ENCODE measurements around the gene ANKRD35. TPM values are rescaled to one million over a fixed set of nuclear protein-coding genes. Genes with fewer than 3 reads are reported as not detected.
"Not testable (repeated sequence)": the region's sequence is repeated elsewhere in the genome, so short reads cannot be mapped to it uniquely, and the experiment has no call there.

The ANKRD35 gene
- total and polyA plus RNA-seq, 2 of the 8 experiments (the other 6 are each of a cell fraction or from before 2014, with no cell fraction given), result 1.6 to 3.0 TPM

DNA sequence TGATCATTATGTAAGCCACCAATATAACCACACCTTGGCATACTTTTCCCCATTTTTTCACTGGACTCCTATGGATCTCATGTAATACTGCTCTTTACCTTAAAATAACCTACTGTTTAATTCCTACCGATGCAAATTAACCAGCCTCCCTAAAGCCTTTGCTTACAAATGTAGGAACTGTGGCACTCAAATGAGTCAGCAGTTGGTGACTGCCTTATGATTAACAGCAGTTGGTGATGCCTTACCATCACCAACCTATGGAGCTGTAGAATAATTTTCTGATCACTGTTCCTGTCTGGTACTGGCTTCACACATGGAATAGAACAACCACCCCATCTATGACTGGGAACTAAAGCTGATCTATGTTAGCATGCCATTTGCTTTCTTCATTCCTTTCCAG lies 48.0 kb downstream of the ANKRD35 start:
- POLR2A ChIA-PET (ENCODE audit: partially characterized antibody), result interaction anchor here (2.1 to 3.4 kb wide), 2 partner anchors 10 to 14 kb away, joined by 6 to 16 read pairs; partner anchors contain the start of genes POLR3C and RNF115

DNA sequence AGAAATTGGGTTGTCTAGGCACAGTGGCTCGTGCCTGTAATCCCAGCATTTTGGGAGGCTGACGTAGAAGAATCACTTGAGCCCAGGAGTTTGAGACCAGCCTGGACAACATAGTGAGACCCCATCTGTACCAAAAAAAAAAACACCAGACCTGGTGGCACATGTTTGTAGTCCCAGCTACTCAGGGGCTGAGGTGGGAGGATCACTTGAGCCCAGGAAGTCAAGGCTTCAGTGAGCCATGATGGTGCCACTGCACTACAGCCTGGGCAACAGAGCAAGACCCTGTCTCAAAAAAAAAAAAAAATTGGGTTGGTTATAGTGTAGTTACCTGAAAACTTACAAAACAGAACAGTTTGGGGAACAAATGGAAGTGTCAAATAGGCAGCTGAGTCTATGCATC lies 54.9 kb downstream of the ANKRD35 start:
- H3K18ac ChIP-seq (ENCODE audit: extremely low read depth, low read length); H2BK20ac ChIP-seq (ENCODE audit: low read length); H3K9me3 ChIP-seq (ENCODE audit: insufficient read depth in 2 of 2, low read depth in 1 of 2, low read length in 1 of 2); H3K4me2 ChIP-seq (ENCODE audit: insufficient read depth in 1 of 2, low read depth in 2 of 2, low read length in 2 of 2); H4K5ac ChIP-seq (ENCODE audit: insufficient read length, low read depth, low read length); H4K20me1 ChIP-seq (replicated peaks in 1 of 2; ENCODE audit: control insufficient read depth in 1 of 2, insufficient read depth in 2 of 2, low read length in 2 of 2); H2BK5ac ChIP-seq (ENCODE audit: low read depth, low read length); H4K91ac ChIP-seq (replicated peaks; ENCODE audit: insufficient read length, low read length); H3K79me1 ChIP-seq (ENCODE audit: low read depth, low read length); H2BK120ac ChIP-seq (replicated peaks; ENCODE audit: low read depth, low read length); H3K27me3 ChIP-seq (replicated peaks in 1 of 4; ENCODE audit: control insufficient read depth in 3 of 4, extremely low read depth in 1 of 4, insufficient read depth in 3 of 4, low read length in 3 of 4); H3K9ac ChIP-seq (replicated peaks in 1 of 4; ENCODE audit: extremely low read depth in 1 of 4, low read depth in 3 of 4, low read length in 3 of 4); H3K4me3 ChIP-seq (ENCODE audit: extremely low read depth in 1 of 4, insufficient read depth in 2 of 4, low read depth in 3 of 4, low read length in 4 of 4); H2BK12ac ChIP-seq (ENCODE audit: low read depth, low read length); DNase-seq (ENCODE audit: low read depth in 1 of 2, low spot score in 2 of 2); H3K79me2 ChIP-seq (ENCODE audit: control insufficient read depth in 1 of 2, insufficient read depth in 2 of 2, low read length in 2 of 2); H4K8ac ChIP-seq (ENCODE audit: extremely low read depth, insufficient read depth, low read length); H3K27ac ChIP-seq (ENCODE audit: low read depth, low read length); H2BK15ac ChIP-seq (ENCODE audit: low read length); H3K4me1 ChIP-seq (replicated peaks in 1 of 4; ENCODE audit: control insufficient read depth in 3 of 4, insufficient read depth in 4 of 4, low read length in 3 of 4); H3K23me2 ChIP-seq (ENCODE audit: low read depth, low read length); FAIRE-seq; H3K4ac ChIP-seq (replicated peaks; ENCODE audit: insufficient read length, low read depth, low read length); H2AK5ac ChIP-seq (ENCODE audit: low read depth, low read length); H3K14ac ChIP-seq (ENCODE audit: insufficient read length); H3K56ac ChIP-seq (replicated peaks; ENCODE audit: insufficient read length, low read depth, low read length); H2AFZ ChIP-seq (ENCODE audit: low read length); H3K23ac ChIP-seq (ENCODE audit: insufficient read length): not testable (repeated sequence)
- peaks cover 18 to 74% (median 45%) of the 10 kb centered on the region in 4 experiments; a peak in 7 of 8 replicates for H3K36me3 ChIP-seq (ENCODE audit: control insufficient read depth in 2 of 4, insufficient read depth in 4 of 4, low read length in 3 of 4)
- ChIA-PET CTCF (ENCODE audit: partially characterized antibody) (interaction anchor here (1.1 to 14.5 kb wide), 2 partner anchors 16 to 79 kb away, joined by 3 to 109 read pairs; partner anchors contain the start of genes ITGA10 and NUDT17), POLR2A (ENCODE audit: partially characterized antibody) (interaction anchor here (0.9 kb wide), 1 partner anchor 14 kb away, joined by 3 read pairs; no protein-coding TSS in a partner anchor)
- WGBS, 2 experiments (ENCODE audit: extremely low coverage in 1 of 2, insufficient coverage in 1 of 2, insufficient read length in 1 of 2, insufficient replicate concordance in 2 of 2, low coverage in 1 of 2, low lambda C conversion rate in 2 of 2, missing lambda C conversion rate in 1 of 2), result 88% methylated on average over 2 of the region's 2 CpGs; no CpG with 5 or more reads in 1 of the 2 experiments

More for the DNA sequence above, 48.0 kb downstream of the ANKRD35 start:
- Histone ChIP-seq H3K27ac (ENCODE audit: low read depth, low read length) (no peak overlapping the region), H4K91ac (replicated peaks; ENCODE audit: insufficient read length, low read length) (no peak overlapping the region), H4K8ac (ENCODE audit: extremely low read depth, insufficient read depth, low read length) (no peak overlapping the region), H2AFZ (ENCODE audit: low read length) (no peak overlapping the region), H3K4me2 (ENCODE audit: insufficient read depth in 1 of 2, low read depth in 2 of 2, low read length in 2 of 2) (no peak overlapping the region), H3K4me3 (ENCODE audit: extremely low read depth in 1 of 4, insufficient read depth in 2 of 4, low read depth in 3 of 4, low read length in 4 of 4) (no peak overlapping the region), H3K9me3 (ENCODE audit: insufficient read depth in 2 of 2, low read depth in 1 of 2, low read length in 1 of 2) (no peaks in the 10 kb centered on the region), H3K4ac (replicated peaks; ENCODE audit: insufficient read length, low read depth, low read length) (no peak overlapping the region), H2BK5ac (ENCODE audit: low read depth, low read length) (no peak overlapping the region), H3K4me1 (replicated peaks in 1 of 4; ENCODE audit: control insufficient read depth in 3 of 4, insufficient read depth in 4 of 4, low read length in 3 of 4) (no peaks in the 10 kb centered on the region), H3K23ac (ENCODE audit: insufficient read length) (no peak overlapping the region), H3K23me2 (ENCODE audit: low read depth, low read length) (no peaks in the 10 kb centered on the region), H3K27me3 (replicated peaks in 1 of 4; ENCODE audit: control insufficient read depth in 3 of 4, extremely low read depth in 1 of 4, insufficient read depth in 3 of 4, low read length in 3 of 4) (no peaks in the 10 kb centered on the region), H3K79me1 (ENCODE audit: low read depth, low read length) (no peaks in the 10 kb centered on the region), H3K9ac (replicated peaks in 1 of 4; ENCODE audit: extremely low read depth in 1 of 4, low read depth in 3 of 4, low read length in 3 of 4) (no peak overlapping the region), H4K5ac (ENCODE audit: insufficient read length, low read depth, low read length) (no peak overlapping the region), H2BK15ac (ENCODE audit: low read length) (no peak overlapping the region), H3K14ac (ENCODE audit: insufficient read length) (no peak overlapping the region), H2BK12ac (ENCODE audit: low read depth, low read length) (no peak overlapping the region), H2BK20ac (ENCODE audit: low read length) (no peak overlapping the region), H2BK120ac (replicated peaks; ENCODE audit: low read depth, low read length) (no peak overlapping the region), H3K79me2 (ENCODE audit: control insufficient read depth in 1 of 2, insufficient read depth in 2 of 2, low read length in 2 of 2) (no peaks in the 10 kb centered on the region), H2AK5ac (ENCODE audit: low read depth, low read length) (no peak overlapping the region), H3K36me3 (ENCODE audit: control insufficient read depth in 2 of 4, insufficient read depth in 4 of 4, low read length in 3 of 4) (peaks cover 27 to 93% (median 58%) of the 10 kb centered on the region in 4 experiments; a peak in 7 of 8 replicates), H3K18ac (ENCODE audit: extremely low read depth, low read length) (no peak overlapping the region), H3K56ac (replicated peaks; ENCODE audit: insufficient read length, low read depth, low read length) (no peak overlapping the region), H4K20me1 (replicated peaks in 1 of 2; ENCODE audit: control insufficient read depth in 1 of 2, insufficient read depth in 2 of 2, low read length in 2 of 2) (peaks cover 1 to 3% of the 10 kb centered on the region in 2 experiments)
- WGBS, 2 experiments (ENCODE audit: extremely low coverage in 1 of 2, insufficient coverage in 1 of 2, insufficient read length in 1 of 2, insufficient replicate concordance in 2 of 2, low coverage in 1 of 2, low lambda C conversion rate in 2 of 2, missing lambda C conversion rate in 1 of 2), result 88% methylated on average over 1 of the region's 1 CpG; no CpG with 5 or more reads in 1 of the 2 experiments
- FAIRE-seq, result no peak
- no peak for DNase-seq (ENCODE audit: low read depth in 1 of 2, low spot score in 2 of 2)
- CTCF ChIA-PET (ENCODE audit: partially characterized antibody), result interaction anchor here (14.5 kb wide), 1 partner anchor 9 kb away, joined by 109 read pairs; the partner anchor contains the start of gene NUDT17
- no peak for TF ChIP-seq ASH2L (IDR thresholded peaks at IDR 0.05; ENCODE audit: low read length)

Data from H1 (cell line).